Loucy (cell line): Measurements from ENCODE around the gene L3MBTL2.

Experiments used
- EZH2phosphoT487 ChIP-seq: fragments of 200-600 bp; IDR thresholded peaks from 2 replicates; pipeline ENCODE4 v1.6.1; 2018; ENCODE audit warnings: antibody characterized with exemption, mild to moderate bottlenecking, moderate library complexity, borderline replicate concordance
- TF ChIP-seq, protein P1 (sequence below): fragments of 200-600 bp; sonication (generic); conservative IDR thresholded peaks from 2 replicates; pipeline ENCODE4 v1.5.1; 2014; ENCODE audit warnings: mild to moderate bottlenecking, antibody characterized with exemption, low read length

DNA sequence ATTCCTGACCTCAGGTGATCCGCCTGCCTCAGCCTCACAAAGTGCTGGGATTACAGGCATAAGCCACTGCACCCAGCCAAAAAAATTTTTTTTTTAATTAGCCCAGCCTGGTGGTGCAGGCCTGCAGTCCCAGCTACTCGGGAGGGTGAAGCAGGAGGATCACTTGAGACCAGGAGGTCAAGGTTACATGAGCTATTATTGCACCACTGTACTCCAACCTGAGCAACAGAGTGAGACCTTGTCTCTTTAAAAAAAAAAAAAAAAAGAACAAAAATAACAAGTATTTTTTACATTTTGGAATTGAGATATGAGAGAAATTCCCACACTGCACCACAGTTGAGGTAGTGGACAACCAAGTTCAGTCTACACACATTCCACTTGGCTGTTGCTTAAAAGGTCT lies 13.6 kb upstream of the L3MBTL2 start:
- TF ChIP-seq, protein P1, sequence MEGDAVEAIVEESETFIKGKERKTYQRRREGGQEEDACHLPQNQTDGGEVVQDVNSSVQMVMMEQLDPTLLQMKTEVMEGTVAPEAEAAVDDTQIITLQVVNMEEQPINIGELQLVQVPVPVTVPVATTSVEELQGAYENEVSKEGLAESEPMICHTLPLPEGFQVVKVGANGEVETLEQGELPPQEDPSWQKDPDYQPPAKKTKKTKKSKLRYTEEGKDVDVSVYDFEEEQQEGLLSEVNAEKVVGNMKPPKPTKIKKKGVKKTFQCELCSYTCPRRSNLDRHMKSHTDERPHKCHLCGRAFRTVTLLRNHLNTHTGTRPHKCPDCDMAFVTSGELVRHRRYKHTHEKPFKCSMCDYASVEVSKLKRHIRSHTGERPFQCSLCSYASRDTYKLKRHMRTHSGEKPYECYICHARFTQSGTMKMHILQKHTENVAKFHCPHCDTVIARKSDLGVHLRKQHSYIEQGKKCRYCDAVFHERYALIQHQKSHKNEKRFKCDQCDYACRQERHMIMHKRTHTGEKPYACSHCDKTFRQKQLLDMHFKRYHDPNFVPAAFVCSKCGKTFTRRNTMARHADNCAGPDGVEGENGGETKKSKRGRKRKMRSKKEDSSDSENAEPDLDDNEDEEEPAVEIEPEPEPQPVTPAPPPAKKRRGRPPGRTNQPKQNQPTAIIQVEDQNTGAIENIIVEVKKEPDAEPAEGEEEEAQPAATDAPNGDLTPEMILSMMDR = no peak
- TF ChIP-seq EZH2phosphoT487 = no peak
